Measurements from ENCODE around the gene INTS12. TPM values are rescaled to one million over a fixed set of nuclear protein-coding genes. Genes with fewer than 3 reads are reported as not detected.

The INTS12 gene
- total RNA-seq, 2 experiments from 2014 or later: 19.2 to 19.4 TPM

DNA sequence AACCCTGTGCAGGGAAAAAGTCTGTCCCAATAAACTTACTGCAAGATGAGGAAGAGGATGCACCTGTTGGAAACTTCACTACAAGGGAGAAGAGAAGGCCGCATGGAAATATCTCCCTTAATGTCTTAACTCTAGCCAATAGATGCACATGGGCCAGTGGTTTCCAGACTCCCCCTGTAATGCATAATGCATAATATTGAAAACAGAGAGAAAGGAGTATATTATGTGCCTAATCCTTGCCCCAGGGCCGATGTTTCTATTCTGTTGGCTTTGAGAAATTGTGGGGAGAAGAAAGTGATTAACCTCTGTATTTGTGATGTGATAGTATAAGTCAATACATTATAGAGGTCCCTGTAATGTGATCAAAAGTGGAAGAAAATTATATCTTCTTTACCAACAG lies 37.2 kb downstream of the INTS12 start:
- no peak overlapping the region for H3K4me3 Mint-ChIP-seq
- H3K27me3 Mint-ChIP-seq: peaks cover 11% of the 10 kb centered on the region
- H3K36me3 Mint-ChIP-seq (ENCODE audit: low read depth): no peaks in the 10 kb centered on the region
- H3K4me1 Mint-ChIP-seq: no peaks in the 10 kb centered on the region
- POLR2A ChIA-PET: no interaction called here
- no peaks in the 10 kb centered on the region for H3K9me3 Mint-ChIP-seq
- no peak for DNase-seq
- CTCF ChIA-PET: no interaction called here
- no peak overlapping the region for H3K27ac Mint-ChIP-seq

DNA sequence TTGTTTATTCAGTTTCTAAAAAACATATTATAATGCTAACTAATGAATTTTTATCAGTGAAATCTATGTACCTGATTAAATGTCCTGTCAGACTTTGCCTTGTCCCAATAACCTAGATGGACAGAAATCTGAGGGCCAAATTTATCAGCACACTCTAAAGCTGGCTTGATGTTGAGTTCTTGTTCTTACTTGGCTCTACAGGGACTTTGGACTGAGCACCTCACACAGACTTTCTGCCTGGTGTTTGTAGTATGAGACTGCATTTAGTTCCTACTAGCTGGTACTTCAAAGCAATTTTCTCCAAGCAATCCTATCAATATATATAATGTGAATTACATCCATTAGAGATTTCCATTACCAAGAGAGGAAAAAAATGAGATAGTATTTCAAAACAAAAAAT lies 37.8 kb downstream of the INTS12 start:
- peaks cover 11% of the 10 kb centered on the region for H3K27me3 Mint-ChIP-seq
- H3K4me1 Mint-ChIP-seq: no peaks in the 10 kb centered on the region
- H3K36me3 Mint-ChIP-seq (ENCODE audit: low read depth): no peaks in the 10 kb centered on the region
- H3K9me3 Mint-ChIP-seq: no peaks in the 10 kb centered on the region
- H3K27ac Mint-ChIP-seq: no peak overlapping the region
- no peak for DNase-seq
- H3K4me3 Mint-ChIP-seq: no peak overlapping the region
- ChIA-PET CTCF (no interaction called here), POLR2A (no interaction called here)

DNA sequence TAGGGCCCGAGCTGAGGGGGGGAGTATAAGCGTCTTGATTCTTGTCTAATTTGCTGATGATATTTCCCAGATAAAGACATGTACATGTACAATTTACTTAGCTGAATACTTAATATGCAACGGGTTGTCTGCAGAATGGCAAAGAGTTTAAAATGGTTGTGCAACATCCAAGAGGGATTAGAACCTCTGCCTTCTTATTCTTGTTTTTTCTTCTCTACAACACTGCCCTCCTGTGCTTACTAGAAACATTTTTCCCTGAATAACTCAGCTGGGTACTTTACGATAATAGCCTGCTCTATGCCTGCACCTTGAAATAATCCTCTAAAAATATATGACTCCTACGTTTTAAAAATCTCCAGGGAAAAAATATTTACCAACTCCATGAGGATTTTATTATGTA lies 41.8 kb downstream of the INTS12 start:
- POLR2A ChIA-PET: no interaction called here
- no peaks in the 10 kb centered on the region for H3K36me3 Mint-ChIP-seq (ENCODE audit: low read depth)
- H3K9me3 Mint-ChIP-seq: no peaks in the 10 kb centered on the region
- CTCF ChIA-PET: interaction anchor here (1.0 kb wide), 1 partner anchor 44 kb away, joined by 3 read pairs; no protein-coding TSS in a partner anchor
- H3K27ac Mint-ChIP-seq: no peak overlapping the region
- H3K4me3 Mint-ChIP-seq: no peak overlapping the region
- DNase-seq: no peak
- H3K4me1 Mint-ChIP-seq: no peaks in the 10 kb centered on the region
- H3K27me3 Mint-ChIP-seq: peaks cover 9% of the 10 kb centered on the region

DNA sequence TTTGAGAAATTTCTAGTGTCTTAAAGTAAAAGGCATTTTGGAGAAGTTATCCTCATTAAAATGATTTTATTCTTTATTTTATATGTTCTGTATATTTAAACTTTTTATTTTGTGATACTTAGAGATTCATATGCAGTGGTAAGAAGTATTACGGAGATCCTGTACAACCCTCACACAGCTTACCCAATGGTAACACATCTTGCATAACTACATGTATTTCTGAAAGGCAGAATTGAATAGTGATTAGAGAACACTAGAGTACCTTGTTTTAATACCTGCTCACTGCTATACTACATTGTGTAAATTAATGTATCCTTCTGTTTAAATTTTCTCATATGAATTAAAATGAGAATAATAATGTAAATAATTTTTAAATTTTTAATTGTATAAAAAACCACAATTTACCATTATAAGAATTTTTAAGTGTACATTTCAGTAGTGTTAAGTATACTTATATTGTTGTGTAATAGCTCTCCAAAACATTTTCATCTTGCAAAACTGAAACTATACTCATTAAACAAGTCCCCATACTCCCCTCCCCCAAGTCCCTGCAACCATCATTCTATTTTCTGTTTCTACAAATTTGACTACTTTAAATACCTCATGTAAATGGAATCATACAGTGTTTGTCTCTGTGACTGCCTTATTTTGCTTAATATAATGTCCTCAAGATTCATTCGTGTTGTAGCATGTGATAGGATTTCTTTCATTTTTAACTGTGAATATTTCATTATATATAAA lies 45.4 kb downstream of the INTS12 start:
- DNase-seq: no peak
- H3K4me3 Mint-ChIP-seq: no peak overlapping the region
- H3K27ac Mint-ChIP-seq: no peak overlapping the region
- no peaks in the 10 kb centered on the region for H3K4me1 Mint-ChIP-seq
- H3K27me3 Mint-ChIP-seq: peaks cover 9% of the 10 kb centered on the region
- ChIA-PET CTCF (no interaction called here), POLR2A (no interaction called here)
- H3K36me3 Mint-ChIP-seq (ENCODE audit: low read depth): no peaks in the 10 kb centered on the region
- no peaks in the 10 kb centered on the region for H3K9me3 Mint-ChIP-seq

DNA sequence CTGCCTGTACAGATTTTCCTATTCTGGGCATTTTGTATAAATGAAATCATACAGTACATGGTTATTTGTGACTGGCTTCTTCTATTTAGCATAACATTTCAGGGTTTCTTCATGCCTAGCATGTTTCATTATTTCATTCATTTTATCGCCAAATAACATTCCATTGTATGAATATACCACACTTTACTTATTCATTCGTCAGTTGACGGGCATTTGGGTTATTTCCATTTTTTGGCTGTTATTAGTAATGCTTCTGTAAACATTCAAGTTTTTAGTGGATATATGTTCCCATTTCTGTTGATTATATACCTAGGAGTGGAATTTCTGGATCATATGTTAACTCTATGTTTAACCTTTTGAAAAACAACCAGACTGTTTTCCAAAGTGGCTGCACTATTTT lies 47.5 kb downstream of the INTS12 start:
- Mint-ChIP-seq H3K9me3 (no peaks in the 10 kb centered on the region), H3K36me3 (ENCODE audit: low read depth) (no peaks in the 10 kb centered on the region), H3K4me3 (no peak overlapping the region), H3K27me3 (peaks cover 15% of the 10 kb centered on the region), H3K4me1 (no peaks in the 10 kb centered on the region), H3K27ac (no peak overlapping the region)
- ChIA-PET CTCF (no interaction called here), POLR2A (no interaction called here)
- DNase-seq: no peak

DNA sequence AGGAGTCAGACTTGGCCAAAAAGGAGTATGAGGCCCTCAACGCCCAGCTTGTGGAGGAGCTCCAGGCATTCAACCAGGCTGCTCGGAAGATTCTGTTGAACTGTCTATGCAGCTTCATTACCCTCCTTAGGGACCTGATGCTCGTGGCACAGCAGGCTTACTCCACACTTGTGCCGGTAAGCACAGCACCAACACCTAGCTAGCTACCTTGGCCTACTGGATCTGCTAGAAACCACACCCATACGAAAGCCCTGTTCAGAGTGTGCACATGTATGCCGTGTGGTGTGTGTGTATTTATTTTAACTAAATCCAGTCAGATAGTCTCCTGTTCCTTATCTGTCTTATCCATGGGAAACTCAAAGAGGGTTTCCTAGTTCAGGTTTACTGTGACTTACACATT lies 49.3 kb downstream of the INTS12 start:
- Mint-ChIP-seq H3K36me3 (ENCODE audit: low read depth) (no peaks in the 10 kb centered on the region), H3K4me1 (no peaks in the 10 kb centered on the region), H3K27me3 (peaks cover 21% of the 10 kb centered on the region), H3K27ac (no peak overlapping the region), H3K4me3 (no peak overlapping the region), H3K9me3 (no peaks in the 10 kb centered on the region)
- ChIA-PET POLR2A (no interaction called here), CTCF (interaction anchor here (0.6 kb wide), 2 partner anchors 669 to 1388 kb away, joined by 3 to 4 read pairs; no protein-coding TSS in a partner anchor)
- DNase-seq: no peak

DNA sequence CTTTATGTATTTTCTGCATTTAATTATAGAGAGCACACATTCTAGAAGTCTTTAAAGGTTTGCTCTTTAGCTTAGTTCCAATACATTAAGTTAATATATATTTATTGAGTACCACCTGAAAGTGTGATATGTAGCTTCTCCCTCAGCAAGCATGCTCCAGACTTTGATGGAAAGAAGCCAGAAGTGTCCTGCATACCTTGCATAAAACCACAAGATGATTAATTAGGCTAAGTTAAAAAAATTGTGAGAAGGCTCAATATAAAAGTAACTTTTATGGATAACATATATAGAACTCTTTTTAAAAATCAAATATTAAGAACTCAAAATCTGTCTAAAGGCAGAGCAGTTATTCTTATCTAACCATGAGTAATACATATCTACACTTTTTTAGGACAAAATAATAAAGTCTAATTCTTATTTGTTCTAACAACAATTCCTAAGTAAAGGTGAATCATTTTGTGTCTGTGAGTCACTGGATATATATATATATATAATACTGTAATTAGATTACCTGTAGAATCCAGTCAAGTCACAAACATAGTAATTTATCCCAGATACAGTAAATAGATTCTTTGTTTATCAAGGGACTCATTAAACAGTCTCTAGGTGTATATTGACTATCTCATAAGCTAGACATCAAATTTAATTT lies 51.2 kb downstream of the INTS12 start:
- POLR2A ChIA-PET: interaction anchor here (0.5 kb wide), 1 partner anchor 586 kb away, joined by 3 read pairs; no protein-coding TSS in a partner anchor
- Mint-ChIP-seq H3K4me1 (no peaks in the 10 kb centered on the region), H3K27me3 (peaks cover 21% of the 10 kb centered on the region), H3K27ac (no peak overlapping the region), H3K36me3 (ENCODE audit: low read depth) (no peaks in the 10 kb centered on the region), H3K9me3 (no peaks in the 10 kb centered on the region), H3K4me3 (no peak overlapping the region)
- no peak for DNase-seq
- CTCF ChIA-PET: no interaction called here

DNA sequence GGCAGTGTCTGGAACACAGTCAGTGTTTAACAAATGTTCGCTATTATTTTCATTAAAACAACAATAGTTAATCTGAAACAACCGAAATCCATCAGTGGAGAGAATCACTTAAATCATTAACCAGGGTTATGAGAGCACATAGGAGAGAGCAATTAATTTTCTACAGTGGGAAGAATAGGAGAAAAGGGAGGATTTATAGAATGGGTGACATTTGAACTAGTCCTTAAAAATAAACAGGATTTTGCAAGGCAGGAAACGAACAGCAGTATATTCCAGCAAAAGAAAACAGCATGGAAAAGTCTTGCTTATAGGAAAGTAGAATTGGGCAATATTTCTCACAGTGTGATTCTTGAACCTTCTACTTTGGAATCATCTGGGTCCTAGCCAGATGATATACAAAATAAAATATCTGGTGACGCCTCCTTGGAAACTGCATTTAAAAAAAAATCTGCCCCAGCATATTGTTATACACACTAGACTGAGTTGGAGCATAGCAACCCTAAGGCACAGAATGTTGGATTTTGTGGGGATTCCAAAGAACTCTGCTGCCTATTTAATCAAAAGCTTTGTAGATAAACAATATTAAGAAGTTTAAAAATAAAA lies 56.1 kb downstream of the INTS12 start:
- no peak for DNase-seq
- POLR2A ChIA-PET: no interaction called here
- no peaks in the 10 kb centered on the region for H3K4me1 Mint-ChIP-seq
- H3K27me3 Mint-ChIP-seq: peaks cover 23% of the 10 kb centered on the region
- no peaks in the 10 kb centered on the region for H3K9me3 Mint-ChIP-seq
- H3K27ac Mint-ChIP-seq: no peak overlapping the region
- no peak overlapping the region for H3K4me3 Mint-ChIP-seq
- CTCF ChIA-PET: no interaction called here
- H3K36me3 Mint-ChIP-seq (ENCODE audit: low read depth): no peaks in the 10 kb centered on the region

DNA sequence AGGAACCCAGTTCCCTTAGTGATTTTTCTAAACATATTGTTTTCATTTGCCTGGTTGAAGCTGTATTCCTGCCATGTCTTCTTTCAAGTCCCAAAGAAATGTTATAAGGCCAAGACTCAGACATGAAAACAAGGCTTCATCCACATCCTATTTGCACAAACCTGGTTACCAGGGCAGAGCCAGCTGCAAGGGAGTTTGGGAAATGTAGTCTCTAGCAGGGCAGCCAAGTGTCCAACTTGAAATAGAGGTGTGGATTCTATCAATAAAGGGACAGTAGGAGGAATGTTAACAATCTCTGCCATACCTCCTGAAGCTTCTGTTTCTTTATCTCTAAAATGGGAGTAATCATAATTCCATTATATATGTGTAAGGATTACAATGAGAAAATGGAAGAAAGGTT lies 56.6 kb downstream of the INTS12 start:
- H3K36me3 Mint-ChIP-seq (ENCODE audit: low read depth): no peaks in the 10 kb centered on the region
- H3K4me1 Mint-ChIP-seq: no peaks in the 10 kb centered on the region
- ChIA-PET CTCF (no interaction called here), POLR2A (no interaction called here)
- no peak for DNase-seq
- peaks cover 25% of the 10 kb centered on the region for H3K27me3 Mint-ChIP-seq
- no peak overlapping the region for H3K4me3 Mint-ChIP-seq
- H3K9me3 Mint-ChIP-seq: no peaks in the 10 kb centered on the region
- H3K27ac Mint-ChIP-seq: no peak overlapping the region

DNA sequence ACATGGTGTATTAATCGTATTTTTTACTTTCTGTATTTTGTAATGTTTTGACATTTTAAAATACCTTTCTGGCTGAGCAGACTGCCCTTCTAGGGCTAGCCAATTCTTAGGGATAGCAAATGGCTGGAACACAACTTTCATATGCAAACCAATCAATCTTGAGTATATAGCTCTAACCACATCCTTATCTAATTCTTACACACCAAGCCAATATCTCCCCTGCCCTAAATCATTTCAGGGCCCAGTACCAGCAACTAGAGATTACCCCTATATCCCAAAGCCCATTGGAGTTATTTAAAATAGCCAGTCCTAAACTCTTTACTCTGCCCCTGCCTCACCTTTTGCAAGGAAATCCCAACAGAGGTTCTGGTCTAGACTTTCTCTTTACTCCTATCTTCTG lies 58.3 kb downstream of the INTS12 start:
- peaks cover 23% of the 10 kb centered on the region for H3K27me3 Mint-ChIP-seq
- ChIA-PET POLR2A (no interaction called here), CTCF (no interaction called here)
- no peaks in the 10 kb centered on the region for H3K36me3 Mint-ChIP-seq (ENCODE audit: low read depth)
- H3K4me1 Mint-ChIP-seq: no peaks in the 10 kb centered on the region
- H3K27ac Mint-ChIP-seq: no peak overlapping the region
- no peaks in the 10 kb centered on the region for H3K9me3 Mint-ChIP-seq
- no peak for DNase-seq
- no peak overlapping the region for H3K4me3 Mint-ChIP-seq

DNA sequence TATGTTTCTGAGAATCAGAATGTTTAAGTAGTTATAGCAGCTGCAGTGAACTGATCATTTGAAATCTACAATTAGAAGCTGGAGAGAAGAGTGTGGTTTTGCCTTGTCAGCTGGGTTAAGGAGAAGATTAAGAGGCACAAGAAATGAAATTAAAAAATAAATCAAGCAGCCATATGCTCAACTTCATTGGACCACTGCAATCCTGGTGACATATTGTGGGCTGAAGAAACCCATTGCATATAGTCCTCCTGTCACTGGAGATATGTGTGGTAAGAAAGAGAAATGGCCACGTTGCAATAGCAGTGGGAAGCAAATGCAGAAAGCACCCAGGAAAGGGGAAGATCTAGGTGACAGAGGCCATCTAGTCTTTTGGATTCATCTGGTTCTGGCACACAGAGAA lies 63.0 kb downstream of the INTS12 start:
- ChIA-PET POLR2A (no interaction called here), CTCF (no interaction called here)
- Mint-ChIP-seq H3K36me3 (ENCODE audit: low read depth) (no peaks in the 10 kb centered on the region), H3K27me3 (peaks cover 21% of the 10 kb centered on the region), H3K27ac (no peak overlapping the region), H3K4me1 (no peaks in the 10 kb centered on the region), H3K9me3 (no peaks in the 10 kb centered on the region), H3K4me3 (no peak overlapping the region)
- no peak for DNase-seq

DNA sequence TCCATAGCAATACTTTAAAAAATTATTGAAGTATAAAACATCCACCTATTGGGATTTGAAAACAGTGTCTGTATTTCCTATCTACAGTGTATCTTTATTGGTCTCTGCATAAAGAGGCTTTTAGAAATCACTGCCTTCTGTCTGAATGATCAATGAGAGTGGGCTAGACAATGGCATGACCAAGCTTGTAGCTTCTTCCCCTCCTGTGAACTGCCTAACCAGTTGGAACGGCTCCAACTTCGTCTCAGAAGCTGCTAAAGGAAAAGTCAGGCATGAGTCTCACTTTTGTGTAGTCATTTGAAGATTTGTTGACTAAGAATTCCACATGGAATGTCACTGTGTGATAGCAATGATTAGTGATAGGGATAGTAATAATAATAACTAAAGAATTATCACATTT lies 64.2 kb downstream of the INTS12 start:
- Mint-ChIP-seq H3K36me3 (ENCODE audit: low read depth) (no peaks in the 10 kb centered on the region), H3K27me3 (peaks cover 17% of the 10 kb centered on the region), H3K4me3 (no peak overlapping the region), H3K27ac (no peak overlapping the region), H3K4me1 (no peaks in the 10 kb centered on the region), H3K9me3 (no peaks in the 10 kb centered on the region)
- no peak for DNase-seq
- CTCF ChIA-PET: no interaction called here
- POLR2A ChIA-PET: no interaction called here

DNA sequence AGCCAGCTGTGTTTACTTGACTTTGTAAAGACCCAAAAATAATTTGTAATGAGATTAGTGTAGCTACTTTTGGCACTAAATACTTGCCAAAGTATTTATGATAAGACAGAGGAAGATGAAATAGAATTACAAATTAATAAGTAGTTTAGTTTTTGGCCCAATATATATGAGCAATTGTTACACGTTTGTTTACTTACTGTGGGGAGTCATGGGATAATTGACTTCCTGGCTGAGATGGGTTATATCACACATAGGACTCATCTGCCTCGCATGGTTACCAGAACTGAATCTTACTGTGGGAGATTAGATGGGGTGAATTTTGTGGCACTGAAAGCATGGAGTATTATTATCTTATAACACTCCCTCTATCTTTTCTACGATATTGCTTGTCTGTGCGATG lies 66.6 kb downstream of the INTS12 start:
- H3K36me3 Mint-ChIP-seq (ENCODE audit: low read depth): no peaks in the 10 kb centered on the region
- H3K9me3 Mint-ChIP-seq: no peaks in the 10 kb centered on the region
- H3K4me3 Mint-ChIP-seq: no peak overlapping the region
- H3K27me3 Mint-ChIP-seq: peaks cover 15% of the 10 kb centered on the region
- ChIA-PET POLR2A (no interaction called here), CTCF (no interaction called here)
- no peak overlapping the region for H3K27ac Mint-ChIP-seq
- DNase-seq: no peak
- H3K4me1 Mint-ChIP-seq: no peaks in the 10 kb centered on the region
